HG03460 (cell line): ENCODE data around the gene AGMO.

ENCODE experiments used
- ATAC-seq: cut with Tn5 transposase; IDR thresholded peaks from one replicate; pipeline ENCODE4 v1.9.1; 2021; ENCODE audit not compliant: unreplicated experiment

AGMO gene

GRCh38 chr7:15159261-15159660 lies 402.6 kb downstream of the AGMO start:
- ATAC-seq: no peak

GRCh38 chr7:15158141-15158810 lies 403.5 kb downstream of the AGMO start:
- no peak for ATAC-seq
